K562 treated with DMSO at 1 percent for 12 hours (cell line): ENCODE measurements around the gene FOXD3. TPM values are rescaled to one million over a fixed set of nuclear protein-coding genes. Genes with fewer than 3 reads are reported as not detected.

Source experiments
- total RNA-seq: library from RNA; unstranded; fragments of 300-600 nt; gene quantifications from 2 replicates; pipeline ENCODE4 v1.2.3, GENCODE V29; 2022; ENCODE audit not compliant: insufficient read depth

The FOXD3 gene
- total RNA-seq: 3.2 and 3.4 TPM in 2 replicates

GRCh38 chr1:63322114-63322943 is at the start of gene FOXD3:
Gene FOXD3, plus strand, starts transcription at chr1:63322567. Its CDS starts 492 bp downstream, at chr1:63323059.

GRCh38 chr1:63367215-63368103 is 45.1 kb downstream of the FOXD3 start, which contains the start of gene ALG6:
Gene ALG6, plus strand, starts transcription at chr1:63367627. Its CDS starts 3,351 bp downstream, at chr1:63370978.

Other genes with a start within 250 kb of the FOXD3 start
- 7.7 and 12.6 TPM in 2 replicates for gene ALG6, start 45.1 kb downstream of the FOXD3 start, total RNA-seq
- gene ITGB3BP, start 200.7 kb downstream of the FOXD3 start, total RNA-seq: 45.7 and 78.5 TPM in 2 replicates
- 3.3 and 3.8 TPM in 2 replicates for gene EFCAB7, start 201.0 kb downstream of the FOXD3 start, total RNA-seq